NCI-H2196 treated with DMSO at 0.1 percent for 48 hours (cell line): Measurements from ENCODE around the gene KLHL29.

Experiments used
- DNase-seq: peaks from one replicate; lab custom pipeline; 2025; ENCODE audit not compliant: unreplicated experiment; lab: John Stamatoyannopoulos, UW

Gene KLHL29

GRCh38 chr2:23489471-23490322 is 104.7 kb downstream of the KLHL29 start:
- no peak for DNase-seq

GRCh38 chr2:23491591-23492336 is 106.8 kb downstream of the KLHL29 start:
- no peak for DNase-seq

- no peak for DNase-seq
These were observed 107.3 kb downstream of the KLHL29 start for GRCh38 chr2:23492337-23492675.

DNA sequence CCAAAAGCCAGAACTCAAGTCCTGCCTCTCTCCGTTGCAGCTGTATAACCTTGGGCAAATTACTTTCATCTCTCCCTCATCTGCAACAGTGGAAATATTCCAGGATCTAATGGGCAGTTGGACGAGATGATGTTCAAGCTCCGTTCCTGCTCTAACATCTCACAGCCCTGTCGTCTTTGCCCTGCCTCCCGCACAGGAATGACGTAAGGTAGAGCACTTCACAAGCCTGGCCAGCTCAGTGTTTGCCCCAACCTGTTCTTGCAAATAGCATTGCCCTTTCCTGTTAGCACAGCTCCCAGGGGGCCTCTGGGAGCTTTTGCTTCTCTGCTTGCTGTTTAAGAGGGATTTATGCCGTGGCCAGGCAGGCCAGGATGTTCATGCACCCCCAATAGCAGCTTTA is 107.9 kb downstream of the KLHL29 start:
- DNase-seq, result no peak

GRCh38 chr2:23493846-23494245 is 108.9 kb downstream of the KLHL29 start:
- DNase-seq, result no peak

GRCh38 chr2:23494286-23494685 is 109.3 kb downstream of the KLHL29 start:
- no peak for DNase-seq

GRCh38 chr2:23495661-23496114 is 110.7 kb downstream of the KLHL29 start:
- no peak for DNase-seq

DNA sequence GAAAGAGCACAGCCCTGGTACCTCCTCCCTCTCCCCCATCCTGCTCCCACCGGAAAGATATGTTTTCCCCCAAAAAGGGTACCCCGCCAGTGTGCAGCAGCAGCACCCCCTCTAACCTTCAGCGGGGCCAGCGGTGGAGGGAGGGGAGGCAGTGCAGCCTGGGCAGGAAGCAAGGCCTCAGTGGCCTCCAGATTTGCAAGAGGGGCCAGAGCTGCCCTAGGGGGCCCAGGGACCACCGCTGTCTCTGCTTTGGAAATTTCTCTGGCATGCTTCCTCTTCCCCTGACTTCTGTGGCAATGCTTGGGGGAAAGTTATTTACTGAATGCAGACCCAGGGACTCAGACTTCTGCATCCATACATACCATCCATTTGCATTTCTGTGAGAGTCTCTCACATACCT is 111.5 kb downstream of the KLHL29 start:
- DNase-seq, result no peak

- no peak for DNase-seq
These were observed 112.1 kb downstream of the KLHL29 start for GRCh38 chr2:23497063-23497462.

- no peak for DNase-seq
These were observed 112.6 kb downstream of the KLHL29 start for GRCh38 chr2:23497536-23497935.

DNA sequence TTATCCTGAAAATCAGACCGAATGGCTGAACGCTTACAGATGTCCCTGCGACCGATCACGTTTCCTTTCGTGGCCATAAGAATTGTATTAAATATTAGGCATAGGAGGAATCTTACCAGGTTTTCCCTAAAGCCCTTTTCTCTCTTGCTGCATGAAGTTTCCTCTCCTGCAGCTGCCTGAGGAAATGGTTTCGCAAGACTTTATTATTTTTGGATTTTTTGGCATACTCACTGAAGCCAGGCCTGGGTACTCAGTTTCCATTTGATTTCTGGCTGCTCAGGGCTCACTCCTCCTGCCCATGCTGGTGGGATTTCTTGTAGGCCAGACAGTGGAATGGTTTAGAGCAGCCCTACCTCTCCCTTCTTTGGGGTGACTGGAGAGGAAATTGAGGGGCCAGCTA is 114.0 kb downstream of the KLHL29 start:
- DNase-seq, result no peak

GRCh38 chr2:23499439-23499838 is 114.5 kb downstream of the KLHL29 start:
- no peak for DNase-seq

DNA sequence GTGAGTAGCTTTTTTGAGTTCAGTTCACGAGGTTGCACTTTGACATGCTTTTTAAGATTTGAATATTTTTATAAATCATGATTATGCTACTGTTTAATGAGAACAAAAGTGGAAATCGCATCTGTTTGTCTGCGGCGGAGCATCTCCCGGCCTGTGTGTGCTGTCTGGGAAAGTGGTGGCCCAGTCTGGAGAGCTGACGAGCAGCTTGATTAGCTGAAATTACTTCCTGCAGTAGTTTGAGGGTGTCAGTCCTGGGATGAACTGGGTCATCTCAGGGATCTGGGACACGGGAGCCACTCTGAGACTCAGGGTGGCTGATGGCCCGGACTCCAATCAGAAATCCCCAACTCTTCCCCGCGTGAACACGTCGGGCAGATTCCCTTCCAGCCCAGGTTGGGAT is 115.9 kb downstream of the KLHL29 start:
- DNase-seq, result no peak

DNA sequence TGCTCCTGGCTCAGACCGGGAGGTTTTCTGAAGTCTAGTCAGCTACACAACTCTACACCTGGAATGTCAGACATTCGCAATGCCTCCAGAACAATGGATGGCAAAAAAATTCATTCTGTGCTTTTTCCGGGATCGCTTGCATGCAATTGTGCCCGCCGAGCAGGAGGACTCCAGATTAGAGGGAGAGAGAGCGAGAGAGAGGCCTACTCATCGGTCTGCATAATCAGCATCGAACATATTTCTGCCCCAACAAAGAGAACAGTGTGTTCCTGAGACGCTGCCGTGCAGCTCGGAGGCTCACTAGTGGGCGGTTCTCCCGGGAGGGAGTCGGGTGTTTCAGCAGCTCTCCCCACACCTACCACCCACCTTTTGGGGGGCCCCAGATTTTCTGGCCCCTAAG is 117.1 kb downstream of the KLHL29 start:
- DNase-seq, result no peak

DNA sequence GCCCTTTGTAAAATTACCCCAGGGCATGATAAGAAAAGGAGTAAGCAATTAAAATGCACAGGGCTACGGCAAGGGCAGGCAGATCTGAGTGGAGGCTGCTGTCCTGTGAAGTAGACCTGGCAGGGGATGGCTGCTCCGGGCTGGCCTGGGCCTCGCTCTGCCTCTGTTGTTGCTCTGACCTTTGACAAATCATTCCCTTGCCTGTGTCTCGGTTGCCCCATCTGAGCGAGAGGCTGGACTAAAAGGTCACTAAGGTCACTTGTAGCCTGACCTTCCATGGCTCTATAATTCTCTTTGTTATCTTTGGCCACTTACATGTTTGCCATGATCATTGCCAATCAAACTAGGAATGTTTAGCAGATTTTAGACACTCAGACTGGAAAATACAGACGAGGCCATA is 118.1 kb downstream of the KLHL29 start:
- no peak for DNase-seq

DNA sequence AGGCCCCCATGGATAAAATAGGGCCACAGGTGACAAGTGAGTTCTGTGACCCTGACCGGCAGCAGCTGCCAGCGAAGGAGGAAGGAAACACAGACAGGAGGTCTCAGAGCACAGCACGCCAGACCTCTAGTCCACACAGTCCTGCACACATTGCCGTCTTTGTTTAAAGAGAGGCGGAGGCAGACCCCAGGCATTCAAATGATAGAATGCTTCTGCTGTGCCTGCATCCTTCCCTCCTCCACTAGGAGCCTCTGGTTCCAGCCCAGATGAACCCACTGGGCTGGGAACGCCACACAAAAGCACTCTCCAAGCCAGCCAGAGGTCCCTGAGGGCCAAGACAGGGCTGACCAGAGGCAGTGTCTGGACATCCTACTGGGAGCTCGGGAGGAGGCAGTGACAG is 118.7 kb downstream of the KLHL29 start:
- DNase-seq, result no peak

DNA sequence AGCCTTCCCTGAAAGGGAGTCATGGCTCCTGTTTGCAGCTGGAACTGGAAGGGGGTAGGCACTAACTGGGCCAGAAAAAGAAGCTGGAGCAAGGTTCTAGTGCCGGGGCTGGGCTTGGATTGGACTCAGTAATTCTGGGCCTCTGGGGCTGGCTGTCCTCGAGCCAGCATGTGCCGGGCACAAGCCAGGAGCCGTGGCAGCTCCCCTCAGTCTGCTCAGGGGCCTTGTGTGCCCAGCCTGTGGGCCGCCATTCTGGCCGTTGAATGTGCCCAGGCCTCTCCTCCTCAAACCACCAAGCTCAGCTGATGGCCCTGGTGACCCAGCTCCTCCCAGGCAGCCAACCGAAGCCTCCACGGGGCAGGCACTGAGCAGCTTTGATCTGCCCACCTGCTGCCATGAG is 119.6 kb downstream of the KLHL29 start:
- no peak for DNase-seq

DNA sequence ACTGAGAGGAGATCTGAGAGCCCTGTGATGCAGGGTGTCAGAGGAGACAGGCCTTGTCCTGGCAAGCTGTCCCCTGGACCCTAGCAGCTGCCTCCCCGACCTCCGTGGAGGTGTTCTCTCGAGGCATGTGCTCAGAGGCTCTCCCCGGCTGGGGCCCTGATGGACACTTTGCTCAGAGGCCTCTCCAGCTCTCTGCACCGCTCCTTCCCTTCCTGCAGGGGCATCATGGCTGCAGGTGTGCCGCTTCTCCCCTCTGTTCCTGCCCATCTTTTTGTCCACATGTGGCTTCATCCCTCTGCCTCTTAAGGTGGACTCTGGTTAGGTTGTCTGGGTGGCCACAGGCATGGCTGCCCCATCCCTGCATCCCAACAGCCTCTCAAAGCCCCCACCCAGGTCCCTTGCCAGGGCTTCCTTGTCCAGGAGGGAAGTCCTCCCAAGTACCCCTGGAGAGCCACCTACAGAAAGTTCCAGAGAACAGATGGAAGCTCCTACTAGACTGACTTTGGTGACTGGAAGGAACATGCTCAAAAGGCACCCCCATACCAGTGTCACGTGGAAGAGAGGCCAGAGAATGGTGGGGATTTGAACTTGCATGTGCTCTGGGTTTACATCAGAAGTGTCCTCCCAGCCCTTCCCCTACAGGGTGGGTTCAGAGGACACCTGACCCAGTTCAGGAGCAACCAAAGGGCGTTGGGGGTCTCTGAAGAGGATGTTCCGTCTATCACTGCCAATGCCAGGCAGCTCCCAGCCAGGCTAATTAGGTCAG is 120.4 kb downstream of the KLHL29 start:
- DNase-seq, result no peak

DNA sequence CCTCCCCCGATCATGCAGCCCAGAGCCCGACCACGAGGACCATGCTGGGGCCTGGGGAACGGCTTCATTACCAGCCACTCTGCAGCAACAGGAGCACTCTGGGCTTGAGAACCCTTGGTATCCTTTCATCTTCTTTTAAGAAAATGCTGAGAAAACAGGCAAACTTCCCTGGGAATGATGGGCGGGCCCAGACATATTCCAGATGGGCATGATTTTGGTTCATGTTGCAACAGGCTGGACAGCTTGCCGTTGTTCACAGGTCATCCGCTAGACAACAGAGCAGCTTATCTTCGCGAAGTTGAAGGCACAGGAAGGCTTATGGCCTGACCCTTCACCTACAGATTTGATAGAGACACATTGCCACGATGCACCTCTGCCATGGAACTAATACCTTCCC is 121.0 kb downstream of the KLHL29 start:
- no peak for DNase-seq

DNA sequence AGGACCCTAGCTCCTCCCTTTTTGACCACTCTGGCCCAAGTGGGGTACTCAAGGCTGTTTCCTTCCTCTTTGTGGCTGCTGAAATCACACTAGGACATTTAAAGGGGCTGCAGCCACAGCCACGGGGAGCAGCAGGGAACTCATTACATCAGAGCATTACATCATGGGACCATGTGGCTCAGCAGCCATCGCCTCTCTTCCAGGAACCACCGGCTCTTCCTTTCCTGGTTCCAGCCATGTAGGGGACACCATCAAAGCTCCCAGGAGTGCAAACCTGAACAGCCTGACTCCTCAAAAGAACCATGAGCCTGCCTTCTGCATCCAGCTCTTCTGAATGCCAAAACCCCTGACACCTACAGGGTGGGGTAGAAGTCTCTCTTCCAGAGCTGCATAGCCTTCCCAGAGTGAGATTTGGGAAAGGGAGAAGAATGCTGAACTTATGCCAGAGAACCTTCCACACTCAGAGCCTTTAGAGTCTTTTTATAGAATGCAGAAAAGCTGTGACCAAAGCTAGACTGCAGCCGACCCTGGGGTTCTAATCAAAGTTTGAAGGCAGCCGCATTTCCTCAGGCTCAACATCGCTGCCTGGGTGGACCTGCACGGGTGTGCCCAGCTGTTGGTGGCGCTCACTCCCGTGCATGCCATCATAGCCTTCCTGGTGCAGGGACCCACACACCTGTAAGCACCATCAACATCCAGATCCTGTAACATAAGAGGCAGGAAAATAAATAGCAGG is 121.7 kb downstream of the KLHL29 start:
- no peak for DNase-seq
